IPS-NIHi7 (cell line): ENCODE measurements around the gene ADCYAP1R1.

Experiments used
- DNase-seq: peaks from one replicate; pipeline ENCODE4 v3.0.0; 2012; ENCODE audit warnings: mixed read lengths; ENCODE audit errors: extremely low spot score

The ADCYAP1R1 gene

DNA sequence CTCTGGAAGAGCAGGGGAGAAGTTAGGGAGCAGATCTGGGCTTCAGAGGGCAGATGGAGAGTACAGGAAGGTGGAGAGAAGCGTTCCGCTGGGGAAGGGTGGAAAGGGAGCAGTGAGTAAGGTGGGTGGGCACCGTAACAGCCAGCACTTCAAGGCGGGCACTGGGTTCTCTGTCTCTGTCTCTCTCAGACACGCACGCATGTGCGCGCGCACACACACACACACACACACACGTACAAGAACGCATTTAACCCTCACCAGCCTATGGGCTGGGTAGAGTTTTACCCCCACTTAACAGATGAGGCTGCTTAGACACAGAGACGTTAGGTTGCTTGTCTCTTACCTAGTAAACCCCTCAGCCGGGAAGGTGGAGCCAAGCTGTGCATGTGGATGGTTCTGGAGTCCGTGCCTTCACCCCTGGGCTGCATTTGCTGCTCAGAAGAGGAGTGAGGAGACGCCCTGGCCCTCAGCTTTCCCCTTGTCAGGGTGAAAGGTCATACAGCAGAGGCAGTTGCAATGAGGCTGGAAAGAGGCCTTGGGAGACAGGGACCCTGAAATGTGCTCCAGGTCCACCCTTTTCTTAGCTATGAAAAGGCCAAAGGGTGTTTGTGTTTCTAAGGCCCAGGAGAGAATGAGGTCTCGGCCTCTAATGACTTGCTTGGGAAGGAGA lies 16.0 kb downstream of the ADCYAP1R1 start:
- no peak for DNase-seq

DNA sequence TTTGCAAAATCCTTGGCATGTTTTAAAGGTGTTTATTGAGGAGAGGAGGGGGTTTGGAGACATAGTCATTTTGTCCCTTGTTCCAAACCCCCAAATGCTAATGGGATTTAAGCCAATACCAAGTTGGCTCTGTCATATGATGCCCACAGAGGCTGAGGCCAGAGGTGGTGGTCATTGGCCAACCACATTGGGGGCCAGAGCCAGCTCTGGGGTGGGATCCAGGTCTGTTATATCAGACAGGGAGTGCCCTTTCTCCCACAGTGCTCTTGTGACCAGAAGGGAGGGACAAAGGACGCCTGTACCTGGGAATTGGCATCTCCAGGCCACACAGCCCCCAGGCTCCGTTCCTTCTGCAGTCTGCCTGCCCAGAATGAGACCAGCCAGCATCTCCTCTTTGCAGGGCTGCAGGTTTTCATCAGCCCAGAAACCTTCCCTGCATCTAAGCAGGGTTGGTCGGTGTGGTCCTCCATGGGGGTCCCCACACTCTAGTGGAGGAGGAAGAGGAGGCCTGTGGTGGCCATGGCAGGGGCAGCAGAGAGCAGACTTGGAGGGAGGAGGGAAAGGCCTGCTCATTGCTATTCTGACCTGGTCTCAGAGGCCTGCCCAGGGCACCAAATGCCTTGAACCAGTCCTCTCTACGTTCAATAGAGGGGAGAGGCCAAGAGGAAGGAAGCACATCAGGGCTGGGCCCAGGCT lies 17.9 kb downstream of the ADCYAP1R1 start:
- no peak for DNase-seq

DNA sequence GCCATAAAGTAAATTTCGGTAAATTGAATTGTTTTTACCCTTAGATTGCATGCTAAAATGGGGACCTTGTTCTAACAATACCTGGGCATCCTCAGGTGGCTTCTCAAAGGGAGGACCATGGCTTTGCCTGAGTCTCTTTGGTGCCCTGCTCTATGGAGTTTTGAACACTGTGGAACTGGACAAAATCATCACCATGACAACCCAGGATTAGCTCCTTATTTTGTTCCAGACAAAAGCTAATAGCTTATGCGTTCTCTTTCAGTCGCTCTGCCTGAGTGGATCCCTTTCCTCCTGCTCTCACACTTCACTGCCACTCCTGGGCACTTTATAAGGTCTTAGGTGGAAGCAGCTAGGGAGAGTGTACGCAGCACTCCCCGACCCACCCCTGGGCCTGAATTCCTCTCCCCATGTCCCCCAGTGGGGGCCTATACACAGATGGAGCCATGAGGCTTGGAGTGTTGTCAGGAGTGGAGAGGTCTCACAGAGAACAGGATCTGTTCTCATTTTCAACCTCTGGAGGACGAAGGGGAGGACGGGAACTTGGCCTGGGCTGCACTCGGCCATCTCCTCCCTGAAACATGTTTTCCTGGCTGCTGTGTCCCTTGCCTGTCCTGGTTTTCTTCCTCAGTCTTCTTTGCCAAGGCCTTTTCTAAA lies 19.0 kb downstream of the ADCYAP1R1 start:
- no peak for DNase-seq

DNA sequence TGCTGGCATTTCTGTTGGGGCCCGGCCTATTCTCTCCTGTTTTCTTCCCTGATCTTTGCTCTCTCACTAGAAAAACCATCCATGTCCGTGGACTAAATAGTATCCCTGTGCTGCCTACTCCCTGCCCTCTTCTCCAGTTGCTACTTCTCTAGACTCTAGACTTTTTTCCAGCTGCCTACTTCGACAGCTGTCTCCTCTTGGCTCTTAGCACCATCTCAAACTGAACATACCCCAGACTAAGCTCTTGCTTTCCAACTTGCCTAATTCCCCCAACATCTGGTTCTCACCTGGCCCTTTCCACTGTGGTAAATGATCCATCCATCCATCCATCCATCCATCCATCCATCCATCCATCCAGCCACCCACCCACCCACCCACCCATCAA lies 19.5 kb downstream of the ADCYAP1R1 start:
- DNase-seq, result no peak

DNA sequence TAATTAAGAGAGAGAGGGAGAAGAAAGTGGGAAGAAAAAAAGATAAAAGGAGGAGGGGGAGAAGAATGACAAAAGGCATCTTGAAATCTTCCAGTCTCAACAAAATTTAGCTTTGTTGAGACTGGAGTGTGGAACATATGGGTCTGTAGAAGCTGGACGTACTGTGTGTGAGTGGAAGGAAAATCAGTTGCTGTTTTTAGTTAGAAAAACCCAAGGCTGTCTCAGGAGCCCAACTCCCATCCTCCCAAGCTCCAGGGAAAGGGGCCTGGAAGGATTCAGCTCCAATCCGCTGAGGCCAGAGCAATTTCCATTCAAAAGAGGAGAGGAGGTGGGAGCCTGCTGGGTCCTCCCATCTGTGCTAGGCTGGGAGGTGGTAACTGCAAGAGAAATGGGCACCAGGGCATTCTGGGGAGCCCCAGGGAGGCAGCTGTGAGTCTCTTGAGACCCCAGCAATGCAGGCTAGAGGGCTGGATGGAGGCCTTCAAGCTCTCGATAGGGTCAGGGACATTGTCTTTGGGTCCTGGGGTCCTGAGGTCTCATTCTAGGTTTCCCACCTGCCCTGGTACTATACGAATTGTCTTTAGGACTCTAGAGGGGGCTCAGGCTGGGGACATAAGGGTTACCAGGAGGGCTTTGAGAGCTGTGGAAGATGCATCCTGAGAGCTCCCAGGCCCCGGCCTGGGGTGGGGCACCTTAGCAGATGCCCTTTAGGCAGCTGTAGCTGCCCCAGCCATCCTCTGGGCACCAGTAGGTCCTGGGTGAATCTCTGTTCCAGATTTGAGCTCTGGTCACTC lies 21.4 kb downstream of the ADCYAP1R1 start:
- DNase-seq, result no peak

DNA sequence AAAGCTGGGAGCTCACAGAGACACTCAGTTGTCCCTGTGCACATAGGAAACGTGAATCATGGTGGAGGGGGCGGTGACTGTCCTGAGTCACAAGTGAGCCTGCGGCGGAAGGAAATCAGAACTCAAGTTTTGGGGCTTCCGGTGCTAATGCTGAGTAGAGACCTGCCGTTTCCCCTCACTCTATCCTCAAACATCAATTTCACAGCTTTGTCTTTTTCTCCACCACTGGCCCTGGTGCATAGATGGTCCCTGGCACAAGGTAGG lies 21.9 kb downstream of the ADCYAP1R1 start:
- DNase-seq, result no peak

DNA sequence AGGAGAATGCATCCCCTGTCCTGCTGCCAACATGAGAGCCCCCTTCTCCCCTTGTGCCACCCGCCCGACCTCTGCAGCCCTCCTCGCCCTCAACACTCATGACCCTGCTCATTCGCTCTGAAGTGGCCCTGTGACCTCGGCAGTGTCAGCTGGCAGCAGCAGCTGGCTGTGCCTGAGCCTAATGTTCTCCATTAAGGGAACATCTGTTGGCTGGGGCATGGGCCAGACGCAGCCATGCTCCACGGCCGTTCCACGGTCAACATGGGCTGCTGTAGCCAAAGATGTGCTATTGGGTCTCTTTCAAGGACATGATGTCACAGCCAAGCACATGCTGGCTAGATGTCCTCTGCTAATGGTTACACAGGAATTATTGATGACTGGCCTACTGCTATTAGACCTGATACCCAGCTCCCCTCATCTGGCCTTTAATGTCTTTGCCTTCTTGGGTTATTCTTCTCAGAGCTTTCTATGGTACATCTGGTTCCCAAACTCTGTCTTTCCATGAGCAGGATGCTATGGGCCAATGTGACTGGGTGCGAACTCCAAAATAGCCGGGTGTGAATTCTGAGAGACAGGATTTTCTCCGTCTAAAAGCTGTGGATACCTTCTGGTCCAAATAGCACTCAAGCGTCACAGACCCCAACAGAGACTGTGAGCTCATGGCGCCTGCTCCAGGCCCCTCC lies 22.4 kb downstream of the ADCYAP1R1 start:
- DNase-seq, result no peak

DNA sequence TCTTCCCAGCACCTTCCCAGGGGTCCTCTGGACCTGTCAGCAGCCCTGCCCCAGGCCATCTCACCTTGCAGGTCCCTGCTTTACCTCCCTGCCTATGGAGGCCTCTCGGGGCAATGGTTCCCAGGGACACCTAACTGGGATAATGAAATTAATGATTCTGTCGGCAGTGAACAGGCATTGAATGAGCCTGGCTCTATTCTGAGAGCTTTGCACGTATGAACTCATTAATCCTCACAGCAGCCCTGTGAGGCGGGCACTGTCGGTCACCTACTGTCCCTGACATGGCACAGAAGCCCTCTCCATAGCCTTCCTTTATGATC lies 22.9 kb downstream of the ADCYAP1R1 start:
- no peak for DNase-seq

DNA sequence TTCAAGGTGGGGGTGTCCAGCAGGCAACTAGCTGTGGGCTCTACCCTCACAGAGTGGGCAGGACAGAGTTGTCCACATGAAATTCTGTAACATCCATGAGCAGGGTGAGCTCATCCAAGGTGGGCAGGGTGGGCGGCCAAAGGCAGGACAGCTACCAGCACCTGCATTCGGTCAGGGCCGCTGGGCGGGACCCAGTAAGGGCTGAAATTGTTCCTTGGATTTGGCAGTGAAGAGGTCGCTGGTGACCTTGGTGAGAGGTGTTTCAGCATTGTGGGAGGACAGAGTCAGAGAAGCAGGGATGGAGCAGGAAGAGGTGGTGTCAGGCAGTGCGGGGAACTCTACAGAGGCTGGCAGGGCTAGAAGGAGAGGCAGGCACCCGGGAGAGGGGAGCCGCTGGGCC lies 23.9 kb downstream of the ADCYAP1R1 start:
- no peak for DNase-seq

DNA sequence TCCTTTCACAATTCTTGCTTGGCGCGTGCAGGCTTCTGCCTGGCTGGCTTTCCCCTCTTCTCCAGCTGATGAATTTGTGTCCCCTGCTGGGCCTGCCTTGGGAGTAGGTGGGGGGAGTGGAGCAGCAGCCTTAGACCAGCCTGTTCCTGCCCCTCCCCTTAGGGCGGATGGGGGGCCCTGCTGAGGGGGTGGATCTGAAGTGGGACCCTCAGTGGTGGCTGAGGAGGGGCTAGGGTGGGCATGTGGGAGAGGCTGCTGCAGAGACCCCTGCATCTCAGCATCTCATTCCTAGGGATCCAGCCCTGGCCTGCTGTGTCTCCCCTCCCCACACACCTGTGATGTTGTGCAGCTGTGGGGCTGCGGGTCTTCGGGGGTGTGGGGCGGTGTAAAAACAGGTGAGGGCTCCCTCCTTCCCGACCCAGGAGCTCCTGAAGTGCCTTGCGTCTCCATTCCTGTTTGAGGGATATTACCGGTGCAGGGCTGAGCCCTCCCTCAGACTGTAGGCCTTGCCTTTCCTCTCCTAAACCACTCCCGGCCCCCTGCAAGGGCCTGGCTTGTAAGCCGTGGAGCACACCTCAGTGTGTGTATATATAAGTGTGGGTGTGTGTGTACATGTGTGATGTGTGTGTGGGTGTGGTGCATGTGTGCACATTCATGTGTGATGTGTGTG lies 24.7 kb downstream of the ADCYAP1R1 start:
- DNase-seq, result no peak

DNA sequence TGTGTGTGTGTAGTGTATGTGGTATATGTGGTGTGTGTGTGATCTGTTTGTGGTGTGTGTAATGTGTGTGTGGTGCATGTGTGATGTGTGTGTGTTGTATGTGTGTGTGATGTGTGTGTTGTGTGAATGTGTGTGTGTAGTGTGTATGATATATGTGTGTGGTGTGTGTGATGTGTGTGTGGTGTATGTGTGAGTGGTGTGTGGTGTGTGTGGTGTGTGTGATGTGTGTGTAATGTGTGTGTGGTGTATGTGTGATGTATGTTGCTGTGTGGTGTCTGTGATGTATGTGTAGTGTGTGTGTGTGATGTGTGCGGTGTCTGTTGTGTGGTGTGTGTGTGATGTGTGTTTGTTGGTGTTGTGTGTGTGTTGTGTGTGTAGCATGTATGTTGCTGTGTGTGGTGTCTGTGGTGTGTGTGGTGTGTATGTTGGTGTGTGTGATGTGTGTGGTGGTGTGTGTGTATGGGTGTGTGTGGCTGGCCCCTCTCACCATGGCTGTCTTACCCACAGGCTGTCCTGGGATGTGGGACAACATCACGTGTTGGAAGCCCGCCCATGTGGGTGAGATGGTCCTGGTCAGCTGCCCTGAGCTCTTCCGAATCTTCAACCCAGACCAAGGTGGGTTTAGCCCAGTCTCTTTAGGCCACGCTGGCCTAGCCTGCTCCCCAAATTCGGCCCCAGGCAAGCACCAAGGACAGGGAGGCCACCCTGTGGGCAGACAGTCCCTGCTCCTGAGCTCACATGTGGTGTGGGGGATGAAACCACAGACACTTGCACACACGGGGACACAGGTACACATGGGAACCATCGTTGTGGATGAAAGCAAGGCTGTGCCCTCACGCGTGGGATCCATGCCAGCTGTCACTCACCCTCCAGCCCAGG lies 25.6 kb downstream of the ADCYAP1R1 start:
- DNase-seq, result no peak

DNA sequence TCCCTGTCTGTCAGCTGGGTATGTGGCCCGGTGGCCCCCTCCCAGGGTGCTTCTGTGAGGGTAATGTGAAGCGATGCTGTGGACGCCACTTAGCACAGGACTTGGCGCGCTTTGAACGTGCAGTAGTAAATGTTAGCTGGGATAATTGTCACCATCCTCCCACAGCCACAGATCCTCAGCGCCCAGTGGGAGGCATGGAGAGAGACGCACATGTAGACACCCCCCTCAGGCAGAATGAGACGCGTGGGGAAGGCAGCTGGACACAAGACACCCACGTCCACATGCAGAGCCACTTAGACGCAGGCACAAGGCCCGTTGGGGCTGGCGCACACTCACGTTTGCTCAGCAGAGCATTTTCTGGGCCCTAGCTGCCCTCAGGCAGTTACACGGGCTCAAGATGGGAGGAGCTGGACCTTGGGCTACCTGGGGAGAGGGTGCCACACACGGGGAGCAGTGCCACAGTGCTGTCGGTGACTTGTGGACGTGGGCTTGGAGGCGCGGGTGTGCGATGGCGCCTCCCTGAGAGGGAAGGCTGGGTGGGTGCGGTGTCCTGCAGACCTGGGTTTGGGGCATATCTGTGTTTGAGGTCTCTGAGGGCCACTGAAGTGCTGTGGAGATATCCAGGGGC lies 26.4 kb downstream of the ADCYAP1R1 start:
- DNase-seq, result no peak

DNA sequence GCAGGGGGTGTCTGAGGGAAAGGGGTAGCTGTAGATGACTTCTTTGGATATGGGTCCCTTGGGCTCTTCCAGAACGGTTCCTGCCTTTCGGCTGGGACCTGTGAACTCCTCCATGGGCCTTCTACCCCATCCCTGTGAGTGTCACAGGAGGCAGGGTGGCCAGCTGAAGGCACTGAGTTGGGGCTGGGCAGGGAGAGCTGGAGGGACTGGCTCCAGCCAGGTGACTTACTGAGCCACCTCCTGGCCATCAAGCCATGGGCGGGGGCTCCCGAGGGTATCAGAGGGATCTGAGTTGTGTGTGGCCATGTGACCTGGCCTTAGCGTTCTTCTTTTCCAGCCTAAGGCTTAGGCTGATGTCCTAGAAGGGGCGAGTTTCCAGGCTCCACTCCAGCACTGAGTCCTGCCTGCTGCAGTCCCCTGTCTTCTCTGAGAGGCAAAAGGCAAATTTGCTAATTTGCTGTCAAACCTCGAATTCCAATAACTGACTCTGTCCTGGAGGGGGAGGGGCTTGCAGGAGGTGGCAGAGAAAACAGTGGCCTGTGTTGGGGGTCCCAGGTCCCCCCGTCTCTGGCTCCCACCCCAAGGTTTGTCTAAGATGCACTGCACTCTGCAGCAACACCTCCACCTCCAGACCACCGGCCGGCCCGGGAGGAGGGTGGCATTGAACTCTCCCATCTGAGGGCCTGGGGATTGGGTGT lies 27.2 kb downstream of the ADCYAP1R1 start:
- DNase-seq, result no peak

DNA sequence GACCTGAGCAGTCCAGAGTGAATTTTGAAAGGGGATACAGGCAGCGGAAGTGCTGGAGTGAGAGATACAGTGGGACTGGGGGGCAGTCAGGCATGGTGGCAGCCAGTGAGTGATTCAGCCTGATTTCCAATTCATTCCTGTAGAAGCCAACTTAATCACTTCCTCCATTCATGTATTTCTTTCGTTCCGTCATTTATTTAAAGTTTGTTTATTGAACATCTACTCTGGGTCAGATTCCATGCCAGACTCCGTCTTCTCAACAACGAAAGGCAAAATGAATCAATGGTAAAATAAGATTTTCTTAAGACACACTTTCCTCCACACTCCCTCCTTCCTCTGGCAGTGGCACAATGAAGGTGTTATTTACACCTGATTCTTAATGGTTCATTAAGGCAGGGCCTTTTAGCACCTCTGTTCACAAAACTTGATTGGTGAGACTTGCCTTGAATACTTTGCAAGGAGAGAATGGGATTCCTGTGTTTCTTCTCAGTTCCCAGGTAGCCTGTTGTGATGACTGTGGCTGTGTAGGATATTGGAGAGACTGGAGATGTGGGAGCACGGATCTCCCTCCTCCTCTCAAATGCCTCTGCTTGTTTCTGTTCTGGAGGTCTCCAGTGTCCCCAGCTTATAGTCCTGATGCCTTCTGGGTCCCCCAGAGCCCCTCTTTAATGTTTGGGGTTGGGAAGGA lies 27.9 kb downstream of the ADCYAP1R1 start:
- DNase-seq, result no peak

DNA sequence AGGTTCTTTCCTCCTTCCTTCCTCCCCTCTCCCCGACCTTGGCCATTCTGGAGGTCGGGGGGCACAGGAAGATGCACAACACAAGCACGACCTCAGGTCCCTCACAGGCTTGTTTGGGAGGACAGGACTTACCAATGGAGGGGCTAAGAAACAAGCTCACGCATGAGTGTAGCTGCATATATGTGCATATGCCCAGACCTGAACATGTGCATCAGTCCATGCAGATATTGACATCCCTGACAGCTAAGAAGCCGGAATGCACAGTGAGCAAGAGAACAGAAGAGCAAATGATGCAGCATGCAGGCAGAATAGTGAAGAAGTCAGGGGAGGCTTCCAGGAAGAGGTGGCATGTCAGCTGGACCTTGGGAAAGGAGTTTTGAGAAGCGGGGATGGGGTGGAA lies 28.7 kb downstream of the ADCYAP1R1 start:
- DNase-seq, result no peak

DNA sequence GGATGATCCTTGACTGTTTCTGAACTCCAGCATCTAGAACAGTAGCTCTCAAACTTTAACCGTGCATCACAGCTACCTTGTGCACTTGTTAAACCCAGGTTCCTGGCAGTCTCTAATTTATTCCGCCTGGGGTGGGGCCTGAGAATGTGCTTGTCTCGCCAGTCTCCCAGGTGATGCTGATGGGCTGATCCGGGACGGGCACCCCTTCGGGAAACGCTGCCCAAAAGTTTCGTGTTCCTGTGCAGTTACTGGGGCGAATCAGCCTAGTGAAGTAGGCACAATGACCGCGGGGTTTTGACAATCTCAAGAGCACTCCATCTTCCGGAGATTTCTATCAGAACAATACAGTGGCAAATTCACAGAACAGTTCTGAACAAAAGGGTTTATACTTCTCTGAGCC lies 29.9 kb downstream of the ADCYAP1R1 start:
- DNase-seq, result no peak

DNA sequence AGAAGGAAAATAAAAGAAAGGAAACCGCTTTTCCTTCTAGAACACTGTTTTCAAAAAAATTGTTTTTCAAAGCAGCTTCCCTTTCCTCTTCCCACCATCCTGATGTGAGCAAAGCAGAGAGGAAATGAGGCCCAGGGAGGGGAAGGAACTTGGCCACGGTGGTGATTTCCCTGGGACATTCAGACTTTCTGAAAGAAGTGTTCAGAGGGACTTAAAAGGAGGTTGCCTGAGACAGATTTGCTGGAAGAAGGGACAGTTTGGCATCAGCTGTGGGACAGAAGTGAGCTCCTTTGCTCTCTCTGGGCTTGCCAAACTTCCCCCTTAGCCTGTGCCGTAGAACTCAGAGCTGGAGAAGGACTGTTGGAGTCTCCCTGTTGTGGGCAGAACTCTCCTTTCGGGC lies 30.3 kb downstream of the ADCYAP1R1 start:
- DNase-seq, result no peak

DNA sequence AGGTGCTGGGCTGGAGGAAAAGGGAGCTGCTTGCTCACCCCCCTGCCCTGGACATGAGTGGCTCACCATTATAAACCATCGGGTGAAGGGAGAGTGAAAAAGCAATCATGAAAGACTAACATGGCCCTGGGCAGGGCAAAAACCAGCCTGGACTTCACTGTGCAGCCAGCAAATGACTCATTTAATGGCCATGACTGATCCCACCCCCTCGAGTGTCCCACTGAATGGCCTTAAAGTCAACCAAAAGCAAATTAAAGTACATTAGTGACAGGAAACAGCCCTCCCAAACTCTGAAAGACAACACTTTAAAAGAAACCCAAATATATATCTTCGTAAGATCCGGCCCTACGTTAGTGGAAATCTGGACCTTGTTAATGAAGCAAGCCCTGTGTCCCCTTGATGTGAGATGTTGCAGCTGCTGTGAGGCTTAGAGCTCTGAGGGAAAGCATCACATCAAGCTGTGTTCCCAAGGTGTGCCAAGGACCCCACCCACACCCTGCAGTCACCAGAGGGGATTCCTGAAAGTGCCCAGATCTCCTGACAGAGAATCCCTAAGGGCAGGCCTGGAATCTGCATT lies 31.2 kb downstream of the ADCYAP1R1 start:
- no peak for DNase-seq

DNA sequence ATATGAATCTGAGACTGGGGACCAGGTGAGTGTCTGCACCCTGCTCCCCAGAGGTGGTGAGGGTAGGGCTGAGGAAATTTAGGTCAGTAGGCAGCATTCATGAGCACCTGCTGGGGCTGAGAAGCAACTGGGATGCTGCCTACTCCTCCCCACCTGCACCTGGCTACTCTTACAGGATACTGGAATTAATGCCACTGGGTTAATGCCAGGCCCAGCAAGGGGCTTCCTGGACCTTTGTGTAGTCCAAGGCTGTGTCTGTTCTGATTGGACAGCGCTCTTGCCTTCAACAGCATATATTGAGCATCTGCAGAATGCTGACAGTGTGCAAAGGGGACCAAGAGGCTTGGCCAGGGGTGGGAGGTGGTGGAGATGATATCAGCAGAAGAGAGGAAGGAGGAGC lies 32.1 kb downstream of the ADCYAP1R1 start:
- DNase-seq, result no peak
